NCI-H2029 (cell line): ENCODE results near the gene PPP2R2B.
"Not testable (repeated sequence)": the region's sequence is repeated elsewhere in the genome, so short reads cannot be mapped to it uniquely, and the experiment has no call there.

Experiments
- DNase-seq: peaks from one replicate; lab custom pipeline; 2025; lab: John Stamatoyannopoulos, UW

The PPP2R2B gene

DNA sequence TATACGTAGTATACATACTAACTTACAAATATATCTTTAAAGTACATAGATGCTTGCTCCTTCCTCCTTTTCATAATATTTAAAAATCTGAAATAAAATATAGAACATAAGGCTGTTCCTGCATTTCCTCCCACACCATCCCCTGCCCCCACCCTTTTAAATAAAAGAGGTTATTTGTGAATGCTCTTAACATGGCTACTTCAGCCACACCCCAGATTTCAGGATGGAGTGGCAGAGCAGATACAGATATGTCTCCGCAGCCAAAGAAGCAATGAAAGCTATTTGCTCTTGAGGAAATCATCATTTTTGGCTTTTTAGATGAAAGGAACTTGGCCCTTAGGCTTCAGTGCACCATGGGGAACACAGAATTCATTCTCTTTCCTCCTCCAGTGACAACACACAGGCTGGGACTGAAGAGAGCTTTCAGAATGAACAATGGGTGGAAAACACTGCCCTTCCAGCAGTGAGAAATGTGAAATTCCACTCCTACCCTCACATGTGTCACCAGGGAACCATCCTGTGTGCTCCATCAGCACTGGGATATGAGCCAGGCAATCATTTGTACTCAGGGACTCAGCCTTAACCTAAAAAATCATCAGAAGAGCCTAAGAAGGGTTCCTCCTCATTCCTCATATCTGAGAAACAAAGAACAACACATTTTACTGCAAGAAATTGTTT is 134.3 kb downstream of the PPP2R2B start:
- no peak for DNase-seq

DNA sequence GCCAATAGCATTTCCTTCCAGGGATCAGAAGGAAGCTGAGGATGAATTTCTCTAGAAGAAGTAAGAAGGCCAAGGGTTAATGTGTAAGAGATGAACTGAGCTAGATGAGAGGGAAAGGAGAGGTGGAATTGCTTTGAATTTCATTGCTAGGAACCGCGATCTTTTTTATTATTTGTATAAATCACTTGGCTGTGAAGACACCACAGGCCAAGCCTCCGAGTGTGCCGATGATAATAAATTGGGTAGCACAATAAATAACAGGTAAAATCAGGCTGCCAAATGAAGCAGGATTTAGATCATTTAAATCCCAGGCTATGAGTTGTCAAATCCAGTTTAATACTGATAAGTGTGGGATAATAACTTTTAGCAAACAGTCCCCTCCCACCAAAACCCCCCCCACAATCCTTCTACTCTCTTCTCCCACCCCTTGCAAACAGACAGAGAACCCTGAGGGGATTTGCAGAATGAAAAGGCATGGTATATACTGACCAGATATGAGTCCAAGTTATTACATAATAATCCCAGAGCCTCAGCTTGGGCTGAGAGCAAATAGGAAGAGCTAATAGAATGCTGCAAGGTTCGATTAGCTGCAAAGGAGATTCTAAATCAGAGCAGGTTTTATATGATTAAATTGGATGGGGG is 143.5 kb downstream of the PPP2R2B start:
- DNase-seq: no peak

DNA sequence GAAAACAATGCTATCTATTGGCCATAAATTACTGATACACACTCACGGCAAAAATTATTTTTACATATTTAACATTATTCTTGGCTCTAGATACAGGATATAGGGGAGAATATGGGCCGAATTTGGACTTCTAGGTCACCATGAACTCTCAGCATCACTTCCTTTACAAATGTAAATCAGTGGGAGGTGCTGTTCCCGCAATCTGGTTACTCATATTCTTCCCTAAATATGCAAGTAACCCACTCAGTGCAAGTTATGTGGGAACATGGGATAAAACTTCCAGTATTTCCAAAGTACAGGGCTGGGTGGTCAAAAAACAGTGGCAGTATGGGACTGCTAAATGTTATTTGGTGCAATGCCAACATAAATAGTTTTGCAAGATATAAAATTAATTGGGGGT is 145.6 kb downstream of the PPP2R2B start:
- DNase-seq: no peak

DNA sequence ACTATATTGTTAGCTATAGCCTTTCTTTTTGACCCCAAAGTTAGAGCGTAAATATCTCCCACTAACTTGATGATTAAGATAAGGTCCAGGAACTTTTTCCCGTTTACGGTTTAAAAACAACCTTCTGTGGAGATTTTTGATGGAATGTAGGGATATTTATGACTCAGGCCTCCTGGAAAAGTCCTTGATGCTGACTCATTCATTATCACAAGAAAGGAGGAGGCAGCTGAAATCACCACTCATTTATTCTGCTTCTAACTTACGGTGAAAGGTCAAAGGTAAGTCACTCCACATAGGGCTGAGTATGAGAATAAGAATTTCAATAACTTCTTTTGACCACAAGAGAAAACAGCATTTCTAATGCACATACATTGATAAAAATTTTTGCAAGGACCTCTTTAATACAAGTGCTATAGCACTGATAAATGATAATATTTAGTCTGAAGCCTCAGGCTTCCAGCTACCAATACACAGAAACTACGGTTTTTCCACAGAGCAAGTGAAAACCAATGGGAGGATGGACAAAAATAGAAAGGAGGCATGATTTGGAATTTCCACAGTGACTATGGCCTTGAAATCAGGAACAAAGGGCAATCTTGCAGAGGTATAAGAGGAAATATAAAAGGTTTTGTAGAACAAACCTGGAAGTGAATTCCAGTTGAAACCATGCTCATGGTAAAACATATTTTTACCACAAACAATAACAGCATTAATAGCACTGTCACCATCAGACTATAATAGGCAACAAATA is 146.5 kb downstream of the PPP2R2B start:
- no peak for DNase-seq

- DNase-seq: not testable (repeated sequence)
Measured at GRCh38 chr5:146728746-146729145, 149.8 kb downstream of the PPP2R2B start.

DNA sequence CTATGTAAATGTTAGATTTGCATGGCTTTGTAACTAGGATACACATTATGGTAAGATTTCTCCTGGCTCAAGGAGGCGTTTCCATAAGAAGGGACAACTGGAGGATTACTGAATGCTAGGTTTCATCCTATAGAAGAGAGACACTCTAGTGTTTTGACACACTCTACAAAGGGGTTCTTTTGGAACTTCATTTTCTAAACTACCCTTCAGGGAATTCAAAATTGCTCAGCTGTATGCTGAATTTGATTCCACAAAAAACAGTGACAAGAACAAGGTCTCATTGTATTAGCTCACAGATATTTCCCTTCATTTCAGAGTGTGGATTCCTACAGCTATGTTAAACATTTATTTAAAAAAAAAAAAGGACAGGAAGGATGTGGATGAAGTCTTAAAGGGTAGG is 151.7 kb downstream of the PPP2R2B start:
- DNase-seq: no peak

- DNase-seq: no peak
Measured at GRCh38 chr5:146726020-146726419, 152.5 kb downstream of the PPP2R2B start.

GRCh38 chr5:146725025-146725424 is 153.5 kb downstream of the PPP2R2B start:
- no peak for DNase-seq

DNA sequence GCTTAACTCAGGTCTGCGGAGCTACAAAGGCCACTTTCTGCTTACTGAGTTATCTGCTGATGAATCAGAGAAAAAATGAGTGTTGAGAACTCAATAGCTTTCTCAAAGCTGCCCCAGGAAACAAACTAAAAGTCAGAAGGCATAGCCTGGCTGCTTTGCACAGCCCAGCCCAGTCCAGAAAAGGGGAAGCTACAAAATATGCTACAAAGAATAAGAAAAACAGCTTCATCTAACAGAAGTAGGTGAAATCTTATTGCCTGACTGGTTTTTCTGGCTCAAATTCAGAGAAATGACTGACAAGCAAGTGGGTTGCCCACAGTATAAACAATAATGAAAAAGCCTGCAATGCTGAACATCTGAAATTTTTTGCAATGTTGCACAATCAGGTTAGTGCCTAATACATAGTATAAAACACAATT is 156.2 kb downstream of the PPP2R2B start:
- no peak for DNase-seq

- peak; percentile 65 for DNase-seq
Measured at GRCh38 chr5:146721073-146721815, 157.3 kb downstream of the PPP2R2B start.

GRCh38 chr5:146720107-146720506 is 158.4 kb downstream of the PPP2R2B start:
- DNase-seq: no peak

- DNase-seq: no peak
Measured at GRCh38 chr5:146719179-146719578, 159.4 kb downstream of the PPP2R2B start.

DNA sequence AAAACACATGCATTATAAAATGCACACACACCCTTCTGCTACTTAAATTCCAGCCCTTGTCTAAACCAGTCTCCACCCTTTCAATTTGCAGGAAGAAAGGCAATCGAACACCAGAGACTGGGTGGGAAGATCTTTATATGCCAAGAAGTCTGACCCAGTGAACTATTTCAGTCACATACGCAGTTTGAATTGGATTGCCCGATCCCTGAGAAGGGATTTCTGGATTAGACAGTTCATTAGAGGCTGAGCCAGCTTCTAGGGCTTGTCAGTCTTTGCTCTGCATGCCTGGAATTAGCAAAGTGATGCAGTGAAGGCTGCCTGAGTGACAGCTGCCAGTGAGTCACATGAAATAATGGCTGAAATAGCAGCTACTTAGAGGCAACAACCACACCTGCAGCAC is 159.9 kb downstream of the PPP2R2B start:
- DNase-seq: no peak

DNA sequence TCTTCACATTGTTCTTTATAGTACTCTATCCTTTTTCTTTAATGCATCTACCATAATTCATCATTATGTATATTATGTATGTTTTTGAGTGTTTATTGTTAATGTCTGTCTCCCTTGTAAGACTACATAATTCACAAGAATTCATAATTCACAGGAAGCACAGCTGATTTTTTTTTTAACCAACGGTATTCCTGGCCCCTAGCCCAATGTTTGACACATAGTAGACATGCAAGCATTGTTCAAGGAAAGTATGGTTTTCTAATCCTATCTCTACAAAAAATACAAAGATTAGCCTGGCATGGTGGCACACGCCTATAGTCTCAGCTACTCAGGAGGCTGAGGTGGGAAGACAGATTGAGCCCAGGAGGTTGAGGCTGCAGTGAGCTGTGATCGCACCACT is 160.6 kb downstream of the PPP2R2B start:
- no peak for DNase-seq

- DNase-seq: no peak
Measured at GRCh38 chr5:146716636-146717035, 161.9 kb downstream of the PPP2R2B start.

DNA sequence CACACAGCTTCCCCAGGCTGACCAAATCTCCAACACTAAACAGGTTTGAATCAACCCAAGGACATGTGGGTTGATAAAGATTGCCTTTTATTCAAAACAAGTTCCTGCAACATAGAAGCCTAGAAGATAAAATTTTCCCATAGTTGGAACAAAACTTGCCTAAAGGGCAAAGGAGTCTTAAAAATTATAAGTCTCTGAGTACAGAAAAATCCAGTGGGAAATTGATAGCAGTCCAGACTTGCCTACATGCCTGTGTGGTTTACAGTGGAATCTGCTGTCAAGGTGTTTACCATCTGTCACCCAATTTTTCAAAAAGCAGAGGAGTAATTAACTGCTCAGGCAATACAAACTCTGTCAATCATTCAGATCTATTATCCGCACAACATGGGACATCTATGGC is 168.2 kb downstream of the PPP2R2B start:
- DNase-seq: no peak

DNA sequence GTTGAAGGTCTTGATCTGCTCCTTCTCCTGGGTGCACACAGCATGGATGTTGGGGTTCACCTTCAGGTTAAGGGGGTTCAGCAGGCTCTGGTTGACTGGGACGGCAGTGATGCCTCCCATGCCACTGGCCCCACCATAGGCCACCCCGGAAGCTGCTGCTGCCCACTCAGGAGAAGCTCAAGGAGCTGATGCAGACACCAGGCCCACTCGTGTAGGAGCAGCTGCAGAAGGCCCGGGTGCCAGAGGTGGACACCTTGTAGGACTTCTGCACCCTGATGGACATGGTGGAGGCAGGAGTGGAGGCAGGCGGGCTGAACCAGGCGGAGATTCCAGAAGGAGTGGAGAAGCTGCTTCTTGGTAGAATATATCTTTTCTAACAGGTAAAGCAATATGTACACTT is 171.2 kb downstream of the PPP2R2B start:
- DNase-seq: no peak

DNA sequence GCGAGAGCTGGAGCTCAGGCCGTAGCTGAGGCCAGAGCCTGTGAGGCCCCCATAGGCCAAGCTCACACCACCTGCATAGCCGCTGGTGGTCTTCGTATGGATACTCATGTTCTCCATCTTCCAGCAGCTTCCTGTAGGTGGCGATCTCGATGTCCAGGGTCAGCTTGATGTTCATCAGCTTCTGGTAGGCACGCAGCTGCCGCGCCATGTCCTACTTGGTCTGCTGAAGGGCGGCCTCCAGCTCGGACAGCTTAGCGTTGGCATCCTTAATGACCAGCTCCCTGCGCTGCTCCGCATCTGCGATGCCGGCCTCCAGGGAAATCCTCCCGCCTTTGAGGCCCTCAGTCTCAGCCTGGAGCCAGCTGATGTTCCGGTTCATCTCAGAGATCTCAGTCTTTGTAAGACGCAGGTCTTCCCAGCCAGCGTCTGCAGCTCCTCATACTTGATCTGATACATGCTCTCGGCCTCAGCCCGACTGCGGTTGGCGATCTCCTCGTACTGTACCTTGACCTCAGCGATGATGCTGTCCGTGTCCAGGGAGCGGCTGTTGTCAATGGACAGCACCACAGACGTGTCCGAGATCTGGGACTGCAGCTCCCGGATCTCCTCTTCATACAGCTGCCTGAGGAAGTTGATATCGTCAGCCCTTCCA is 172.1 kb downstream of the PPP2R2B start:
- no peak for DNase-seq

DNA sequence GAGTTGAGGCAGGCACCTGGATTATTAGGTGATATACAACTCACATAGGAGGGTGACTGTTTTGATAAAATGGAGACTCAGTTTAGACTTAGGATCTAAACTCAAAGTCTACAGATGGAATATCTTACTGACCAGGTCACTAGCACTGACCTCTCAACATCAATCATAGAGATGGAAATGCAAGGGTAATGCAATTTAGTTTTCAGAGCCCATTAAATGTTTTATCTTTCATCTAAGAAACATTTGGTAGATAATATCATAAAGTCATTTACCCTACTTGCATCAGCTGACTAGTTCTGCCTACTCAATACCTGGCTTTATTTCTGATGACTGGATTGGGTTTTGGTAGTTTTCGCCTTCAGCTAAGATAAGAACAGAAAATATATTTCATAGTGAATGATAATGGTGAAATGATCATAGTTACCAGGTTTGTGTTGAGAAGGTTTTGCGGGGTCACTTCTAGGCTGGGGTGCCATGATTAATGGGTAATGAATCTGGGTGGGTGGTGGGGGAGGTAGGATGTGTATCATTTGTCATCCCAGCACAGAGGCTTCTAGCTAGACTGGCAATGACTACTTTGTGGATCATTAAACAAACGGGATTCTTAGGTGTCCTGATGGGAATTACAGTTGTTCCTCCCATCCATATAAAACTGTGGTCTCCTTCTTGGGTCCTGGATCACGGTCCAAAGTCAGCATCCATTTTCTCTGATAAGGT is 173.4 kb downstream of the PPP2R2B start:
- no peak for DNase-seq

DNA sequence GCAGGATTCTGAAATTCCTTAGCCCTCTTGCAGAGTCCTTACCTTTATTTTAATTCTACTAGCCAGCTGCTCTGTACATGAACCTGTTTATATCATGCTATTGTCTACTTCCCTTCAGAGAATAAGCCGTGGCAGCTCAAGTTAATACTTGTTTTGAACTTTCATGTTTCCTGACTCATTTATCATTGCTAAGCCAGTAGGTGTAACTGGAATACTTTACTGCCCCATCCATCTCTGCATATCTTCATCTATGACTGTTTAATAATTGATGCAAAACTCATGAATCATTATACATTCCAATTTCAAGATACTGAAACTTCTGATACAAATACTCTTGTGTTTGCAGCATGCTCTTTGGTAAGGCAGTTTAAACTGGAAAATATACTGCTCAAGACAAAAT is 174.7 kb downstream of the PPP2R2B start:
- no peak for DNase-seq

DNA sequence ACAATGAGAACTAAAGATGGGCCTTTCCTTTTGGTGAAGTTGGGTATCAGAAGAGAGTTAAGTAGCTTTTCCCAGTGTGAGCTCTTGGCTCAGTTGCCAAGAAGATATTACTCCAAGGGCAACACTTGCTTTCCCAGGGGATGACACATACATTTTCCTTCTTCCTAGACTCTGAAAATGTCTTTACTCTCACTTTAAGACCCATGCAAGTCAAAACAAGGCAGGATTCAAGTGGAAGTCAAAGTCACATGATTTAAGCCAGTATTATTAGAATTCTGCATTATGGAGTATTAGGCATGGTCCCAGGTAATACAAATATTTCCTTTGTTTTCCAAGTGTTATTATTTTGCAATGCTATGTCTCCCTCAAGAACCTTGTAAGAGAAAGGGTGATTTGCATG is 175.1 kb downstream of the PPP2R2B start:
- no peak for DNase-seq
